ENCODE data around the gene ST6GAL1.

Gene ST6GAL1

DNA sequence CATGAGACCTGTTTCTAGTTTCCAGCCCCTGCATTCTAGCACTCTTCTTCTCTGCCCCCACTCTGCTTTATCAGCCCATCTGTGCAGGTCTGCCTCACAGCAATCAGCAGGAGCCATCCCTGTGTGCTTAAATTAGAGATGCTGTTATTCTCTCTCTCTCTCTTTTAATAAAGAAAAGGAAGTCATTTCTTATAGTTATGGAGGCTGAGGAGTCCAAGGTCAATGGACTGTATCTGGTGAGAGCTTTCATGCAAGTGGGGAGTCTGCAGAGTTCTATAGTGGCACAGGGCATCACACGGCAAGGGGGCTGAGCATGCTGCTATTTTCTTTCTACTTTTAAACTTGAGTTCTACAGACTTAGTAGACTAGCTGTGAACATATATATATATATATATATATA lies 4.5 kb upstream of the ST6GAL1 start:
- no peak overlapping the region for H3K27ac ChIP-seq
- no peaks in the 10 kb centered on the region for H3K4me1 ChIP-seq (ENCODE audit: low read depth, poor library complexity, severe bottlenecking)
- H3K27me3 ChIP-seq (ENCODE audit: insufficient read depth, low read depth), result no peaks in the 10 kb centered on the region
- H3K36me3 ChIP-seq (ENCODE audit: insufficient read depth), result no peaks in the 10 kb centered on the region
- no peak overlapping the region for H3K4me3 ChIP-seq (IDR thresholded peaks at IDR 0.05; ENCODE audit: insufficient read depth, low read depth, low read length)
- no peak overlapping the region for H3K9ac ChIP-seq
- TF ChIP-seq, protein P1, sequence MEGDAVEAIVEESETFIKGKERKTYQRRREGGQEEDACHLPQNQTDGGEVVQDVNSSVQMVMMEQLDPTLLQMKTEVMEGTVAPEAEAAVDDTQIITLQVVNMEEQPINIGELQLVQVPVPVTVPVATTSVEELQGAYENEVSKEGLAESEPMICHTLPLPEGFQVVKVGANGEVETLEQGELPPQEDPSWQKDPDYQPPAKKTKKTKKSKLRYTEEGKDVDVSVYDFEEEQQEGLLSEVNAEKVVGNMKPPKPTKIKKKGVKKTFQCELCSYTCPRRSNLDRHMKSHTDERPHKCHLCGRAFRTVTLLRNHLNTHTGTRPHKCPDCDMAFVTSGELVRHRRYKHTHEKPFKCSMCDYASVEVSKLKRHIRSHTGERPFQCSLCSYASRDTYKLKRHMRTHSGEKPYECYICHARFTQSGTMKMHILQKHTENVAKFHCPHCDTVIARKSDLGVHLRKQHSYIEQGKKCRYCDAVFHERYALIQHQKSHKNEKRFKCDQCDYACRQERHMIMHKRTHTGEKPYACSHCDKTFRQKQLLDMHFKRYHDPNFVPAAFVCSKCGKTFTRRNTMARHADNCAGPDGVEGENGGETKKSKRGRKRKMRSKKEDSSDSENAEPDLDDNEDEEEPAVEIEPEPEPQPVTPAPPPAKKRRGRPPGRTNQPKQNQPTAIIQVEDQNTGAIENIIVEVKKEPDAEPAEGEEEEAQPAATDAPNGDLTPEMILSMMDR (conservative IDR thresholded peaks at IDR 0.05; ENCODE audit: low read depth, low read length), result no peak
- H3K4me2 ChIP-seq, result no peak overlapping the region
- no peak overlapping the region for H2AFZ ChIP-seq (ENCODE audit: low read depth)
- H3K79me2 ChIP-seq (ENCODE audit: insufficient read depth, low read depth), result no peaks in the 10 kb centered on the region
- no peaks in the 10 kb centered on the region for H4K20me1 ChIP-seq (ENCODE audit: insufficient read depth)

DNA sequence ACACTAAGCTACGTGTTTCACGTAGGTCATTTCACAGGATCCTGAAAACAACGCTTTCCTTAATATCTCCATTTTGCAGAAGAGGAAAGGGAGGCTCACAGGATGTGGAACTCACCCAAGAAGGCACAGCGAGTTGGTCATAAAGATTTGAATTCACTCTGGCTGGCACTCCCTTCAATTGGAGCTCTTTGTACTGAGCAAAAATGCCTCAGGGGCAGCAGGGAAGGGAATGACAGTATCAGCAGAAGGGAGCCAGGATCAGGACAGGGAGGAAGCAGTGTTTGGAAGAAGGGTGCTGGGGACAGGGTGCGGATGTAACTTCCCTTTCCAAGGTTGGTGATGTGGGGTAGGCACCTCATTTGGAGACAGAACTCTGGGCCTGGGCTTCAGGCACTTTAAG lies 1.1 kb upstream of the ST6GAL1 start:
- Histone ChIP-seq H3K9ac (no peak overlapping the region), H4K20me1 (ENCODE audit: insufficient read depth) (no peaks in the 10 kb centered on the region), H3K4me3 (IDR thresholded peaks at IDR 0.05; ENCODE audit: insufficient read depth, low read depth, low read length) (no peak overlapping the region), H3K4me1 (ENCODE audit: low read depth, poor library complexity, severe bottlenecking) (peaks cover 10% of the 10 kb centered on the region), H3K79me2 (ENCODE audit: insufficient read depth, low read depth) (no peaks in the 10 kb centered on the region), H3K36me3 (ENCODE audit: insufficient read depth) (no peaks in the 10 kb centered on the region), H2AFZ (ENCODE audit: low read depth) (no peak overlapping the region), H3K27me3 (ENCODE audit: insufficient read depth, low read depth) (no peaks in the 10 kb centered on the region), H3K27ac (no peak overlapping the region), H3K4me2 (no peak overlapping the region)
- TF ChIP-seq, protein P1 (conservative IDR thresholded peaks at IDR 0.05; ENCODE audit: low read depth, low read length), result no peak

DNA sequence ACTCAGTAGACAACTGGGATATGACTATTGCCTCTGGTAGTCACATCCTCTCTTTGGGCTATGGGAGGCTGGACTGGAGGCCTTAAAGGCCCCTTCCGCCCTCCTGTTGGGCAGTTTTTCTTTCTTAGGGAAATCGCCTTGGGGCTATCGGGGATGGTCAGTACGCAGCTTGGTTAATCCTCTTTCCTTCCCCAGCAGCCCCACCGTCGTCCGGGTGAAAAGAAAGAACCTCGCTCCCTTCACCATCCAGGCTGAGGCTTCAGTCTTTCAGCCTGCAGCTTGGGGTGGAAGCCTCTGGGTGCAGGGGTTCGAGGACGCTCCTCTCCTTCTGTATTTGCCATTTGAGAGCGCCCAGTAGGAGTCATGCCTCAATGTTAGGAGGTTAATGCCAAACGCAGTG lies 641 bp upstream of the ST6GAL1 start:
- H3K79me2 ChIP-seq (ENCODE audit: insufficient read depth, low read depth), result no peaks in the 10 kb centered on the region
- no peaks in the 10 kb centered on the region for H4K20me1 ChIP-seq (ENCODE audit: insufficient read depth)
- H3K4me3 ChIP-seq (IDR thresholded peaks at IDR 0.05; ENCODE audit: insufficient read depth, low read depth, low read length), result no peak overlapping the region
- H3K4me2 ChIP-seq, result peak overlapping the region; percentile 95
- H3K4me1 ChIP-seq (ENCODE audit: low read depth, poor library complexity, severe bottlenecking), result peaks cover 10% of the 10 kb centered on the region
- H3K9ac ChIP-seq, result no peak overlapping the region; the same call in 1 of the 2 replicates
- H3K27me3 ChIP-seq (ENCODE audit: insufficient read depth, low read depth), result no peaks in the 10 kb centered on the region
- no peak overlapping the region for H3K27ac ChIP-seq
- H2AFZ ChIP-seq (ENCODE audit: low read depth), result peak overlapping the region; percentile 87
- H3K36me3 ChIP-seq (ENCODE audit: insufficient read depth), result no peaks in the 10 kb centered on the region
- TF ChIP-seq, protein P1 (conservative IDR thresholded peaks at IDR 0.05; ENCODE audit: low read depth, low read length), result no peak

DNA sequence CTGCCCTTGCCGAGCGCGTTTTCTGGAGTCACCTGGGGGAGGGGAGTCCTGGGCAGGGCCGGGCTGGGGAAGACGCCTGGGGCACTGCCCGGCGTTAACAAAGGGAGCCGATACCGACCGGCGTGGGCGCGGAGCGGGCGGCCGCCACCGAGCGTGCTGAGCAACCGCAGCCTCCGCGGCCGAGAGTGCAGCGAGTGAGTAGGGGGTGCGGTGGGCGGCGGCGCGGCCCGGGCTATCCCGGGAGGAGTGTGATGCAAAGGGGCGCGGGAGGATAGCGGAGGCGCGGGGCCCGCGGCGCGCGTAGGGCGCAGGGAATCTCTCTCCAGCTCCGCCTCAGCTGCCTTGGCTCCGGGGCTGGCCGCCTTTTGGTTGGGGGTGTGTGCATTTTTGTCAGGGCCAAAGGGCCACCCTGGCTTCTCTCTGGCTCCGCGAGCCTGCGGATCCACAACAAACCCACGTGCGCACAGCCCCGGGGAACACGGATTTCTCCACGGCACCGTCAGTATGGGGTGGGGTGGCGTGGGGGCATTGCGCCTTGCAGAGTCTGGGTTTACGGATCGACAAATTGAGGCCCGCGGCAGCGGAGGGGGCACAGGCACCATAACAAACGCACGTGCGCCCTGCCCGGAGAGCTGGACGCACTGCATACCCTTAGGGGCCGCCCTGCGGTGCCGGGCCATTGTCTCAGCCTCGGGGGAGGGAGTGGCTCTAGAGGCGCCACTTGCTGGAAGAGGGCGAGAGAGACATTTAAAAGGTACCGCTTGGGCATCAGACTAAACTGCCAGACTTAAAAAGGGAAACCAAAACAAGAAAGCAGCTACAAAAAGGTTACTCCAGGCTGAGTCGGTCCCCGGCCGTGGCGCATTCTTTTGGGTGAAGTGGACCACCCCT lies 560 bp downstream of the ST6GAL1 start:
- Histone ChIP-seq H3K36me3 (ENCODE audit: insufficient read depth) (no peaks in the 10 kb centered on the region), H2AFZ (ENCODE audit: low read depth) (peak overlapping the region; percentile 87), H3K9ac (peak overlapping the region; percentile 76), H3K4me2 (peak overlapping the region; percentile 95), H3K4me1 (ENCODE audit: low read depth, poor library complexity, severe bottlenecking) (peaks cover 10% of the 10 kb centered on the region), H3K79me2 (ENCODE audit: insufficient read depth, low read depth) (no peaks in the 10 kb centered on the region), H4K20me1 (ENCODE audit: insufficient read depth) (no peaks in the 10 kb centered on the region), H3K27me3 (ENCODE audit: insufficient read depth, low read depth) (no peaks in the 10 kb centered on the region), H3K4me3 (IDR thresholded peaks at IDR 0.05; ENCODE audit: insufficient read depth, low read depth, low read length) (peak overlapping the region; percentile 40), H3K27ac (peak overlapping the region; percentile 27; the same call in 1 of the 2 replicates)
- TF ChIP-seq, protein P1 (conservative IDR thresholded peaks at IDR 0.05; ENCODE audit: low read depth, low read length), result peak; percentile 23; the same call in 1 of the 2 replicates

All from KMS-11 (cell line).